GM21423 (cell line): ENCODE measurements around the gene ZNF148.
"Not testable (repeated sequence)": the region's sequence is repeated elsewhere in the genome, so short reads cannot be mapped to it uniquely, and the experiment has no call there.

Experiments used
- ATAC-seq: cut with Tn5 transposase; IDR thresholded peaks from one replicate; pipeline ENCODE4 v1.9.1; 2021; ENCODE audit warnings: mild to moderate bottlenecking, moderate library complexity; ENCODE audit not compliant: unreplicated experiment

Gene ZNF148

DNA sequence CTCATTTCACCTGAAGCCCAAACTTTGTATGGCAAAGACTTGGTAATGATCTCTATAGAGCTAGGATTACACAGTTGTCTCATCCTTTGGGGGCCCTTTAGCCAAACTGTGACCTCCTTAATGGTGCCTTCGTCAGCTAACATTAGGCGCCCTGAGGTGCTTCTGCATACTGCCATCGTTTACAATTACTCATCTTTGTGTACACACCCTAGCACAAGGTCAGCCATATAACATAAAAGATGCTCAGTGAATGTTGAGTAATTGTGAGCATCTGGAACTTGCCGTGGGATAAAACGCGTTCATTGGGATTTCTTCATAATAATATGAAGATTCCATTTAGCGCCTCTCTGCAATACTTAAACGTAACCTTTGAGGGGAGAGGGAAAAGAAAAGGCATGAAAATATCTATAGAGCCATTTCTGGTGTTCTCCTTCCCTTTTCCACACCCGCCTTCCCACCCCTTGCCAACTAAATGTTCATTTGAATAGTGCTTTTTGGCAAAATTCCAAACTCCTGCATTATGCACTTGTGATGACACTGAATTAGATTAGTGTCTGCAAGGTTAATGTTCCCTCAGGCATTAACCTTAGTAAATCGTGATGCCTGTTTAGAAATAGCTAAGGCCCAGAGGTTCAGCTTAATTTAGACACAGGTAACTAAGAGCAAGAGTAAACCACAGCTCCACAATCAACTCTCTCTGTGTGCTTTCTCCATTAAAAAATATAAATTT, 990 bp upstream of the ZNF148 start:
- no peak for ATAC-seq

DNA sequence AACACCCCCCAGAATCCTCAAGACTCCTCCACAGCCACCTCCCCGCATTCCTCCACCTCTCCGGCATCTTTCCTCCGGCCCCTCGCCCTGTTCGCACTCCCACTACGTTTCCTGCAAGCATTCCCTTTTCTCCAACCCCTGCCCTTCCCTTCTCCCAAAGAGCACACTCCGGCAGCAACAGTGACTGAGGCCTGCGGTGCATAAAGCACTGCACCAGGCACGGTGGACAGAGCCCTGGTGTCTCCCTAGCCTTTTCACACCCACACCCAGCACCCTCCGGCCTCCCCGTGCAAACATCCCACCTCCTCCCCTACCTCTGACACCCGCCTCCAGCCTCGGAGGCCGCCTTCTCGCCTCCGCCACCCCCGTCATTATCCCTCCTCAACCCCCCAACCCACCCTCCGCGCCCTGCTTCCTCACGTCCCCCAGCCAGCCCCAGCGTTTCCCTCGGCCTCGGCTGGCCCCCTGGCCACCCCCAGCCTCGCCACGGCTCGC, 577 bp downstream of the ZNF148 start:
- ATAC-seq, result peak; percentile 16

DNA sequence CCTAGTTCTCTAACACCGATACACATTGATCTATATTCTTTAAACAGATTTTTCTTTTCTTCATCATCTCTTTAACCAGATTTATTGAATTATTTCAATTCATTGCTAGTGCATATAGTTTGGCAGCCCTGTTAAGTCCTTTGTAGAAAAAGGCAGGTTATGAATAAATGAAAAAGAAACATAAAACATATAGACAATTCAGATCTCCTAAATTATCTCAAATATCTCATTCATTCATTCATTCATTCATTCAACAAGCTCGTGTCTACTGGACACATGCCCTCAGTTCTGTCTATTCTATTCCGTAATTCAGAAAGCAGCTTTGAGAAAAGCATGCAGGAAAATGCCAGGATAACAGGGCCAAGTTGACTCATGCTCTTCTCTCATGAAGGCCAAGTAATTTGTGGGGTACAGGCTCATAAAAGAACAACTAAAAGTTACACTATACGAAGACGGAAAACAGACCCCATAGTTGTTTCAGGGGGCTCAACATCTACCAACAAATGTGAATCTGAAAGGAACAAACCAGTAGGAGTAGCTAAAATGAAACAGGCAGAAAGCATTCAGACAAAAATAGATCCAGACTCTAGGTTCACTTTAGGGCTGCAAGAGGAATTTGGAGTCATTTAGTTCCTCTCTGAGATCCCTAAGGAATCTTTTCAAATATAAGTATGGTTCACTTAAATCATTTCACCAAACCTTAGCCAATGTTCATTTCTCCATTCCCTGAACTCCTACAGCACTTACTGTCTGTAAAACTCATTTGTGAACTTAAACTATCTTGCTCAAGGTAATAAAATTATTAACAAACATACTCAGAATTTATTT, 7.5 kb downstream of the ZNF148 start:
- ATAC-seq, result no peak

DNA sequence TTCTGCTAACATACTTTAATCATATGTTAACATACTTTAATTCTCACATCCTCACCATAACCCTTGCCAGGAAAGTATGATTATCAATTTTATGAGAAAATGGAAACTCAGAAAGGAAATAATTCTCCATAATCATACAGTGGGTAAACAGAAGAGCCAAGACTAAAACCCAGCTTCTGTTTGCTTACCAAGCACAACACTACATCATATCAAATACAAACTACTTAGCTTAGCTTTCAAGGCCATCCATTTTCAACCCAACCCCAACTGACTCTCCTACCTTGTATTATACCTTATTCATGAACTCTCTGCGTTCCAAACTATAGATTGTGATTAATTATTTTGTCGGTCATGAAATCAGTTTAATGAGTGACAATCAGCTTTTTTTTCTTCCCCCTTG, 9.0 kb downstream of the ZNF148 start:
- no peak for ATAC-seq

DNA sequence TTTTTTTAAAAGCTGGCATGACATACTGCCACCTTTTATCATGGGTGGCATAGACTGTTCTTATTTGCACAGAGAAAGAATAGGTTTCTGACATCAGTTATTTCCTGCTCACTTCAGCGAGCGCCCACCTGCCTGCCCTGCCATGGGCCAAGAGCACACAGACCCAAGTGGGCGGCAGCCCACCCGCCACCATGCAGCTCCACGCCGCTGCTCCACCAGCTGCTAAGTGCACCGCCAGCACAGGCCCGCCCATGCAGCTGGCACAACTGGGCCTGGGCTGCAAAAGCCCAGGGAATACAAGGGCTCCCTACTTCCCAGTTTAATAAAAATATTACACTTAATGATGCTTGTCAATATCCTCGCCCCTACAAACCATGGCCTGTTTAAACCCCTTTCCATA, 15.4 kb downstream of the ZNF148 start:
- ATAC-seq, result no peak

DNA sequence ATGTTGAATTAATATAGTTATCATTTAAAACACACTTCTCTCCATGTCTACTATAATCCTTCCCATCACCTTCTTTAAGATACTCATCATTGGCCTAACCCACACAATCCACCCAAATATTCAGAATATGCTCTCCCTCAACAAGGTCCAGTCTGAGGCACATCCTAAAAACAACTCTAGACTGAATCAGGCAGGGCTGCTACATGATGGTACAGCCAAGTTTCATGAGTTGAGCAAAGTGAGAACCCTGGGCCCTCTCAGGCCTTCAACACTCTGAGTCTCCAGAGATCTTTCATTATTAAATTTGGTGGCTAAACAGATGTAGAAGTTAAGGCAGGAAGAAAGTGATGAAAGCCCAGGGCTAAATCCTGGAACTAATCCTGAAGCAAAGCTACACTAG, 16.2 kb downstream of the ZNF148 start:
- no peak for ATAC-seq

DNA sequence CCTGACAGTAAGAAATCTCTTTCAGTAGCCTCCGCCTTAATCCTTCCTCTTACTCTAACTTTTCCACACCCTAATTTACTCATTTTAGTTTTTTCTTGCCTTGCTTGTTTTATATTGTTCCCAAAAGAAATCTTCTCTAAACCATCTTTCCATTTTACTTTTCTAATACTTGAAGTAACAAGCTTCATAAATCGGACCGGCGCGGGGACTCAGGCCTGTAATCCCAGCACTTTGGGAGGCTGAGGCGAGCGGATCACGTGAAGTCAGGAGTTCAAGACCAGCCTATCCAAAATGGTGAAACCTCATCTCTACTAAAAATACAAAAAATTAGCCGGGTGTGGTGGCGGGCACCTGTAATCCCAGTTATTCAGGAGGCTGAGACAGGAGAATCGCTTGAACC, 17.3 kb downstream of the ZNF148 start:
- no peak for ATAC-seq

DNA sequence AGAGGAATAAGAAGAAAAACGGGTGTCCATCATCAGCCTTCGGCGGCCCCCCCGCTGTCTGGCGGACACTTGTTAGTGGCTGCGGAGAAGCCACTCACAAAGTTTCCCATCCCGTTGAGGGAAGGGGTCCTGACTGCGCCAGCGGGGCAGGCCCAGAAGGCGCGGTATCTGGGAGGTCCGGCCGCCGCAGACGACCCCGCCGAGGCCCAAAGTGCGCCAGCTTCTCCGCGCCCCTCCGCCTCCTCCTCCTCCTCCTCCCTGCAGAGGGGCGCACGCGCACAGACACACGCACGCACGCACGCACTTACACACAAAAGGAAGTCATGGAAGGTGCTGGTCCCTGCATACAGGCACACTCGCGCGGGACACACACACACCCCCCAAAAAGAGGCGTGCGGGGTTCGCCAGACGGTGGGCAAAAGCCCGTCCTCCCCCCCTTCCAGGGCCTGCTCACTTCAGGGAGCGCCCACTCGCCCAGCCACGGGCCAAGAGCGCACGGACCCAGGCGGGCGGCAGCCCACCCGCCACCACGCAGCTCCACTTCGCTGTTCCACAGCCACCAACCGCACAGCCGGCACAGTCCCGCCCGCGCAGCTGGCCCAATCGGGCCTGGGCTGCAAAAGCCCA, 18.0 kb downstream of the ZNF148 start:
- peak; percentile 73 for ATAC-seq

DNA sequence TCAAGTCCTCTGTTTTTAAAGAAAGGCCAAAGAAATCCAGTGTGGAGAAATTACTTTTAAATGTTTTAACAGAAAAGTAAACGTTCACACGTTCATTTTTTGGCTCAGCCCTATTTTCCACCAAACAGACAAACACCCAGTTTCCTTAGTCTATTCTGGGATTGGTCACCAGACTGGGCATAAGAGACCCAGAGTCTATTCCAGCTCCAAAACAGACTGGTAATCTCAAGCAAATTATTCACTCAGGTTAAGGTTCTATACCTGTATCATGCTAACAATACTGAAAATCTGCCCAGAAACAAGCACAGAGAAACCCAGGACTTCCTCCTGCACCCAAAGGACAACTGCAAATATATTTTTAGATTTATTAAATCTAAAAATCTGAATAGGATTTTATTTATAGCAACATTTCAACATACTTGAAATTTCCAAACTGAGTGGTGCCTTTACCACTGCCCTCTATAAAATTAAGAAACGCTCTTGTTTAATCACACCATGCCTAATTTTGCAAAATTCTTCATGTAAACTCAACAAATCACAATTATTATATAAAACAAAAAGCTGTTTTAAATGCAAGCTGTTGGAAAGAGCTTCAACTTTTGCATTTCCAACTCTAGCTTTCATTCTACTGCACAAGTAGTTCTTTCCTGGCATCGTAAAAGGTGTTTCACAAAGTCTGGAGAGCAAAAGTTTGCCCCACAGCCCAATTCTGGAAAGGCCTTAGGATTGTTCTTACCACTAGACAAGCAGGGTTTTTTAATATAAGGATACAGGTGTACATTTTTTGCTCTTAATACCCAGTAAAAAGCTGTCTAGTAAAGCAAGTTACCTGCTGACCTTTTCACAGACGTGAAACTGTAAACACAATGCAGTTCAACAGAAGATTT, 18.7 kb downstream of the ZNF148 start:
- peak; percentile 5 for ATAC-seq

DNA sequence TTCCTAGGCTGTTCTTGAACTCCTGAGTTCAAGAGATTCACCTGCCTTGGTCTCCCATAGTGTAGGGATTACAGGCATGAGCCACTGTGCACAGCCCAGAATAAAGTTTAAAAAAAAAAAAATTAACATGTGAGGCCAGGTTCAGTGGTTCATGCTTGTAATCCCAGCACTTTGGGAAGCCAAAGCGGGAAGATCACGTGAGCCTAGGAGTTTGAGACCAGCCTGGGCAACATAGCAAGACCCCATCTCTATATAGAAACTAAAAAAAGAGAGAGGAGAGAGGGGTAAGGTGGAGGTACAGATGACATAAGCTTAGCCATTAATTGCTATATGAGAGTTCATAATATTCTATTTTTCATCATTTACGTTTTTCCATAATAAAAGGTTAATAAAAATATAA, 21.5 kb downstream of the ZNF148 start:
- ATAC-seq, result no peak

DNA sequence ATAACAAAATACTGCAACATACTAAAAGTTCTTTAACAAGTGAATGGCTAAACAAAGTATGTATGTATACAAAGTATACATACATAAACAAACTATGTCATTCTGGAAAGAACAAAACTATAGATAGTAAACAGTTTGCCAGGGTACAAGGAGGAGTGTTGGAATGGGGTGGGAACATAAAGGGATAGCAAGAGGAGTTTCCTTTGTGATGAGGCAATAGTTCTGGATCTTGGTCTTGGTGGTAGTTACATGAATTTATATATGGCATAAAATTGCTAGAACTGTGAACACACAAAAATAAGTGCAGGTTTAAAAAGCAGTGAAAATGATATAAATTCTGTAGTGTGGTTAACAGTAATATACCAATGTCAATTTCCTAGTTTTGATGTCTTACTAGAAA, 22.0 kb downstream of the ZNF148 start:
- no peak for ATAC-seq

DNA sequence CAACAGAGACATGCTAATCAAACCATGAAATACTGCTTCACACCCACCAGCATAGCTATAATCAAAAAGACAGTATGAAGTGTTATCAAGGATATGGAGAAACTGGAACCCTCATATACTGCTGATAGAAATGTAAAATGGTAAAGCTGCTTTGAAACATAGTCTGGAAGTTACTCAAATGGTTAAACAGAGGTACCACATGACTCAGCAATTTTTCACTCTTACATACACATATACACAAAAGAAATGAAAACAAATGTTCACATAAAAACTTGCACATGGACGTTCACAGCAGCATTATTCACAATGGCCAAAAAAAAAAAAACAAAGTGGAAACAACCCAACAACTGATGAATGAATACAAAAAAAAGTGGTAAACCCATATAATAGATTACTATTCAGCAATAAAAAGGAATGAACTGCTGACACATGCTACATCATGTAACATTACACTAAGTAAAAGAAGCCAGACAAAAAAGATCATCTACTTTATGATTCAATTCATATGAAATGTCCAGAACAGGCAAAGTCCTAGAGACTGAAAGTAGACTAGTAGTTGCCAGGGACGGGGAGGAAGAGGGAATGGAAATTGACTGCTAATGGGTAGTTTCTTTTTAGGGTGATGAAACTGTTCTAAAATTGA, 23.2 kb downstream of the ZNF148 start:
- ATAC-seq, result no peak

DNA sequence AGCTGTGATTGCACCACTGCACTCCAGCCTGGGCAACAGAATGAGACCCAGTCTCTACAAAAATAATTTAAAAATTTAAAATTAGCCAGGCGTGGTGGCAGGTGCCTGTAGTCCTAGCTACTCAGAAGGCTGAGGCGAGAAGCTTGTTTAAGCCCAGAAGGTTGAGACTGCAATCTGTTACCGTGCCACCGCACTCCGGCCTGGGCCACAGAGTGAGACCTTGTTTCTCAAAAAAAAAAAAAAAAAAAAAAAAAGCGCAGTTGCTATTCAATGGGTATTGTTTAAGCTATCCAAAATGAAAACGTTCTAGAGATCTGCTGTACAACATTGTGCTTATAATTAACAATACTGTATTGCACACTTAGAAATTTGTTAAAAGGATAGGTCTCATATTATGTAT, 24.0 kb downstream of the ZNF148 start:
- no peak for ATAC-seq

DNA sequence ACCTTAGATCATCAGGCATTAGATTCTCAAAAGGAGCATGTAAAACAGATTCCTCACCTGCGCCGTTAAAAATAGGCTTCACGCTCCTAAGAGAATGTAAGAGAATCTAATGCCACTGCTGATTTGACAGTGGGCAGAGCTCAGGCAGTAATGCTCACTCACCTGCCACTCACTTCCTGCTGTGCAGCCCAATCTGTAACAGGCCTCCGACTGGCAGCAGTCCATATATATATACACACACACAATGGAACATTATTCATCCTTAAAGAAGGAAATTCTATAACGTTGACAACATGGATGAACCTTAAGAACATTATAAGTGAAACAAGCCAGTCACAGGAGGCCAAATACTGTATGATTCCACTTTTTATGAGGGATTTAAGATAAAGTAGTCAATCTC, 24.5 kb downstream of the ZNF148 start:
- ATAC-seq, result no peak

DNA sequence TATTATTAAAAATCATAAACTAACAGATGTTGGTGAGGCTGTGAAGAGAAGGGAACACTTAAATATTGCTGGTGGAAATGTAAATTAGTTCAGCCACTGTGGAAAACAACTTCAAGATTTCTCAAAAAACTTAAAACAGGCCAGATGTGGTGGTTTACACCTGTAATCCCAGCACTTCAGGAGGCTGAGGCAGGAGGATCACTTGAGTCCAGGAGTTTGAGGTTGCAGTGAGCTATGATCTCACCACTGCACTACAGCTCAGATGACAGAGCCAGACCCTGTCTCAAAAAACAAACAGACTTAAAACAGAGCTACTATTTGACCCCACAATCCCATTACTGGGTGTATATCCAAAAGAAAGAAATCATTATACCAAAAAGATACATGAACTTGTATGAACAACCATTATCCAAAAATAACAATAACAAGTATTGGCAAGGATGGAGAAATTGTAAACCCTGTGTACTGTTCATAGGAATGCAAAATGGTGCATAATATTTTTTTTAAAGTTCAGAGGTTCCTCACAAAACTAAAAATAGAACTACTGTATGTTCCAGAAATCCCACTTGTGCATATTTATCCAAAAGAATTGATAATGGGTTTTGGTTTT, 25.5 kb downstream of the ZNF148 start:
- ATAC-seq, result no peak

DNA sequence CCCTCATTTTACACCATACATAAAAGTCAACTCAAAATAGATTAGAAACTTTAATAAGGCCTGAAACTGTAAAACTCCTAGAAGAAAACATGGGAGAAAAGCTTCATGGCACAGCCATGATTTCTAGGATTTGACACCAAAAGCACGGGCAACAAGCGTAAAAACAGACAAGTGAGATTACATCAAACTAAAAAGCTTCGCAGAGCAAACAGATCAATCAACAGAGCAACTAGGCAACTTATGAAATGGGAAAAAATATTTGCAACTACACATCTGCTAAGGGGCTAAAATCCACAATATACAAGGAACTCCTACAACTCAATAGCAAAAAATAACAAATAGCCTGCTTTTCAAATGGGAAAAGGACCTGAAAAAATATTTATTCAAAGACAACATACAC, 26.1 kb downstream of the ZNF148 start:
- no peak for ATAC-seq

DNA sequence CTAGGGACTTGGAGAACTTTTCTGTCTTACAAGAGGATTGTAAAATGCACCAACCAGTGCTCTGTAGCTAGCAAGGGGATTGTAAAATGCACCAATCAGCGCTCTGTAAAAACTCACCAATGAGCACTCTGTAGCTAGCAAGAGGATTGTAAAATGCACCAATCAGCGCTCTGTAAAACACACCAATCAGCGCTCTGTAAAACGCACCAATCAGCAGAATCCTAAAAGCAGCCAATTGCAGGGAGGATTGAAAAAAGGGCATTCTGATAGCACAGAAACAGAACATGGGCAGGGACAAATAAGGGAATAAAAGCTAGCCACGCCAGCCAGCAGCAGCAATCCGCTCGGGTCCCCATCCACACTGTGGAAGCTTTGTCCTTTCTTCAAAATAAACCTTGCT, 31.8 kb downstream of the ZNF148 start:
- ATAC-seq, result not testable (repeated sequence)

DNA sequence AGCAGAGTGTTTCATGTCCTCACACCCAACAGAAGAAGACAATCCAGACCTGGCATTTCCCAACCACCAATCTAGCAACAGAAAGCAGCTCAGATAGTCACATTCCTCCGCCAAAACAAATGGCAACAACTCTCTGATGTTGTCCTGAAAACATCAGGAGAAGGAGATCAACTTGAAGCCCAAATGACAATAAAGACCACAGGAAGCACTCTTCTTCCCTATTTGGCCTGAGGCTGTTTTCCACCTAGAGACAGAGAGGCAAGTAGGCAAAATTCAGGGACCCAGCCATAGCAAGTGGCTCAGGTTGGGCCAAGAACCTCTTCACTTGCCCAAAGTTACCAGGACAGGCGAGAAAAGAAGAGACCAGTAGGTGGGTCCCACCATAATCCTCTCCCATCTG, 35.0 kb downstream of the ZNF148 start:
- no peak for ATAC-seq

DNA sequence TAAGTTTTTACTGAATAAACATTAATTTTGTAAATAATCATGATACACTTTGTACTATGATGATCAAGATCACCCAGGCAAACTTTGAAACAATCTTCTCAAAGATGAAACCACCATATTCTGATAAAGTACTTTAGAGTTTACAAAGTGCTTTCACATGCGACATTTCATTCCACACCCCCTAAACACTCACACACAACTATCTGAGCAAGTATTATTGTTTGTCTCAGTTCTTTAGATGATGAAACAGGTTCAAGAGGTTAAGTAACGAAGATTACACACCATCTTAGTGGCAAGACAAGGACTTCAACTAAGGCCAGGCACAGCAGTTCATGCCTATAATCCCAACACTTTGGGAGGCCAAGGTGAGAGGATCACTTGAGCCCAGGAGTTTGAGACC, 37.6 kb downstream of the ZNF148 start:
- no peak for ATAC-seq
